HepG2 (cell line): Measurements from ENCODE around the gene ZMYND10. TPM values are rescaled to one million over a fixed set of nuclear protein-coding genes. Genes with fewer than 3 reads are reported as not detected.
A peak's percentile ranks its signal among the peaks of the same experiment; 100 is the strongest.

Source experiments
- ATF1 ChIP-seq: IDR thresholded peaks from 2 replicates; pipeline ENCODE4 v1.6.1; 2016; ENCODE audit warnings: mild to moderate bottlenecking, control low read depth
- DNMT3B ChIP-seq: conservative IDR thresholded peaks from 2 replicates; pipeline ENCODE4 v1.6.1; 2016; ENCODE audit warnings: missing biosample characterization, control low read depth
- KIAA2018 ChIP-seq: sonication (generic); formaldehyde crosslinking; IDR thresholded peaks from 2 replicates; pipeline ENCODE4 v1.5.0; 2020; ENCODE audit warnings: mild to moderate bottlenecking, missing genetic modification reagents, borderline replicate concordance
- RAD51 ChIP-seq: fragments of 450-650 bp; IDR thresholded peaks from 2 replicates; pipeline ENCODE4 v1.6.1; 2016; ENCODE audit warnings: borderline replicate concordance
- SOX5 ChIP-seq: IDR thresholded peaks from 2 replicates; pipeline ENCODE4 v1.6.1; 2016; ENCODE audit warnings: borderline replicate concordance
- ZC3H4 ChIP-seq: sonication (generic); formaldehyde crosslinking; IDR thresholded peaks from 2 replicates; pipeline ENCODE4 v1.4.0; 2020; ENCODE audit warnings: missing genetic modification reagents, borderline replicate concordance
- ZNF232 ChIP-seq: sonication (generic); formaldehyde crosslinking; IDR thresholded peaks from 2 replicates; pipeline ENCODE4 v1.4.0; 2020; ENCODE audit warnings: missing genetic modification reagents, borderline replicate concordance
- ZNF280B ChIP-seq: sonication (generic); formaldehyde crosslinking; IDR thresholded peaks from 2 replicates; pipeline ENCODE4 v1.5.0; 2020; ENCODE audit warnings: missing genetic modification reagents, mild to moderate bottlenecking, borderline replicate concordance
- ZNF280D ChIP-seq: sonication (generic); formaldehyde crosslinking; IDR thresholded peaks from 2 replicates; pipeline ENCODE4 v1.5.1; 2020; ENCODE audit warnings: mild to moderate bottlenecking, missing genetic modification reagents
- ZNF282 ChIP-seq: fragments of 450-650 bp; IDR thresholded peaks from 2 replicates; pipeline ENCODE4 v1.6.1; 2018; ENCODE audit not compliant: partially characterized antibody
- ZNF530 ChIP-seq: sonication (generic); formaldehyde crosslinking; IDR thresholded peaks from 2 replicates; pipeline ENCODE4 v1.5.0; 2020; ENCODE audit warnings: low read depth, mild to moderate bottlenecking, missing genetic modification reagents
- polyA plus RNA-seq, 8 experiments: library from polyadenylated mRNA; depleted of rRNA in 3 of 8; stranded (reverse) in 7 of 8; unstranded in 1 of 8; fragments of >200 nt; fragmentation: Illumina TruSeq in 4 of 8; extraction: Trizol in 4 of 8; gene quantifications; 2 replicates each; pipeline versions ENCODE4 v1.2.1 to v1.2.3, GENCODE V29; 2011 to 2016; ENCODE audit warnings: low read depth in 4 of 8, missing spikeins in 1 of 8, mixed read lengths in 1 of 8; ENCODE audit not compliant: insufficient read depth in 1 of 8
- total RNA-seq, 5 experiments: library from RNA; depleted of rRNA; stranded (reverse); fragments of >200 nt; fragmentation: Illumina TruSeq; extraction: Trizol; gene quantifications; 2 replicates each; pipeline ENCODE4 v1.2.3, GENCODE V29; 2016; ENCODE audit warnings: low read depth in 1 of 5
- TF ChIP-seq, protein P1 (sequence below): sonication (generic); formaldehyde crosslinking; IDR thresholded peaks from 2 replicates; pipeline ENCODE4 v1.4.0; 2020; ENCODE audit warnings: missing genetic modification reagents
- TF ChIP-seq, protein P2 (sequence below): sonication (generic); formaldehyde crosslinking; IDR thresholded peaks from 2 replicates; pipeline ENCODE4 v1.4.0; 2020; ENCODE audit warnings: mild to moderate bottlenecking, missing genetic modification reagents

ZMYND10 gene
- total and polyA plus RNA-seq, 2 of the 13 experiments (the other 11 are each of a cell fraction or from before 2014, with no cell fraction given): 0.60 to 0.74 TPM

DNA sequence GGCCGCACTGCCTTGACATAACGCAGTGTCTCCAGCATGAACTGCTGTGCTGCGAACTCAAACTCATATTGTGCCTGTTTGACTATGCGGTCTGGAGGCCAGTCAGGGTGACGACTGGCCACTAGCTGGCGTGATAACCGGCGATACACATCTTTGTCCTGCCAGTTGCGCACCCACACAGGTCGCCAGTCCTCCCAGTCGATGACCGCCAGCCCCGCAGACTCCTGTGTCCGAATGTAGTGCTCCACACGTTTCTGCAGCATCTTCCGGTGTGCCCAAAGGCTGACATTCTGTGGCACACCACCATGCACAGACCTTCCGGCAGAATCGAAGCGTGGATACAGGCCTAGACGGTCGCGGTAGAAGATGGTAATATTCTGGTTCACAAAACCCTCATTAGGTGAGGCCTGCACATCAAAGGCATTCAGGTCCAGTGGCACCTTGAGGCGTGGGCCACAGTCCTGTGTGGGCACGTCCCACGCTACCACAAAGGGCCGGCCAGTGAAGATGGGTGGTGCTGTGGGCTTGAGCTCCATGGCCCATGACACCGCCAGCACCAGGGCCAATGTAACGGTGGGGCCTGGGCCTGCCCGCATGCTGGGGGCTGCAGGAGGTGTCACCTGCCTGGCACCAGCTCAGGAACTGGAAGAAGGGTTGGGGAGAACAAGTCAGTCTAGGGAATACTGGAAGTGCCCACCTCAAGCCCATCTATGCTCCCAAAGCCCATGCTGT, 25.5 kb downstream of the ZMYND10 start (continued):
- TF ChIP-seq KIAA2018 (CRISPR knock-in tag) (no peak), DNMT3B (no peak), ZNF282 (no peak), ZNF530 (0 out of 2 replicates have a peak, but pooled peaks have one; percentile 29), ZNF280B (CRISPR knock-in tag) (0 out of 2 replicates have a peak, but pooled peaks have one; percentile 40), RAD51 (no peak), ZNF232 (no peak), SOX5 (no peak), ZC3H4 (CRISPR knock-in tag) (peak; percentile 40; the same call in 1 of the 2 replicates), ATF1 (CRISPR knock-in tag) (no peak), ZNF280D (CRISPR knock-in tag) (no peak)
- TF ChIP-seq, protein P1, sequence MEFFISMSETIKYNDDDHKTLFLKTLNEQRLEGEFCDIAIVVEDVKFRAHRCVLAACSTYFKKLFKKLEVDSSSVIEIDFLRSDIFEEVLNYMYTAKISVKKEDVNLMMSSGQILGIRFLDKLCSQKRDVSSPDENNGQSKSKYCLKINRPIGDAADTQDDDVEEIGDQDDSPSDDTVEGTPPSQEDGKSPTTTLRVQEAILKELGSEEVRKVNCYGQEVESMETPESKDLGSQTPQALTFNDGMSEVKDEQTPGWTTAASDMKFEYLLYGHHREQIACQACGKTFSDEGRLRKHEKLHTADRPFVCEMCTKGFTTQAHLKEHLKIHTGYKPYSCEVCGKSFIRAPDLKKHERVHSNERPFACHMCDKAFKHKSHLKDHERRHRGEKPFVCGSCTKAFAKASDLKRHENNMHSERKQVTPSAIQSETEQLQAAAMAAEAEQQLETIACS: peak; percentile 17; the same call in 1 of the 2 replicates
- TF ChIP-seq, protein P2, sequence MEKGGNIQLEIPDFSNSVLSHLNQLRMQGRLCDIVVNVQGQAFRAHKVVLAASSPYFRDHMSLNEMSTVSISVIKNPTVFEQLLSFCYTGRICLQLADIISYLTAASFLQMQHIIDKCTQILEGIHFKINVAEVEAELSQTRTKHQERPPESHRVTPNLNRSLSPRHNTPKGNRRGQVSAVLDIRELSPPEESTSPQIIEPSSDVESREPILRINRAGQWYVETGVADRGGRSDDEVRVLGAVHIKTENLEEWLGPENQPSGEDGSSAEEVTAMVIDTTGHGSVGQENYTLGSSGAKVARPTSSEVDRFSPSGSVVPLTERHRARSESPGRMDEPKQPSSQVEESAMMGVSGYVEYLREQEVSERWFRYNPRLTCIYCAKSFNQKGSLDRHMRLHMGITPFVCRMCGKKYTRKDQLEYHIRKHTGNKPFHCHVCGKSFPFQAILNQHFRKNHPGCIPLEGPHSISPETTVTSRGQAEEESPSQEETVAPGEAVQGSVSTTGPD (CRISPR knock-in tag): no peak
